ENCODE data around the gene ATP6V1A.

The ATP6V1A gene

DNA sequence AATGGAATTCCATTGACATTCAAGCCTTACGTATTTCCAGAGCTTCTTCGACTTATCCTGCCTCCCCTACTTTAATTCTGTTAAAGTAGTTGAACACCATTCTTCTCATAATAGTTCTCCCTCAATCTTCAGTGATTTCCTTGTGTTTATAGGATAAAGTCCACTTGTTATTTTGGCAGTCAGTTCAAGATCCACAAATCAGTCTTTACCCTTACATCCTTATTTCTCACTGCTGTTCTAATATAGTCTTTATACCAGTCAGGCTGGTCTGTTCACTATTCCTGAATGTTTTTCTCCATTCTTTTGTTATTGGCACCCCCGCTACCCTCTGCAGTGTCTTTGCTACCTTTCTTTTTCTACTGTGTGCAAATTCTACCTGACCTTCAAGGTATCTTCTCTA is 29.7 kb downstream of the ATP6V1A start:
- no peak overlapping the region for H3K27ac ChIP-seq (replicated peaks)
- no peaks in the 10 kb centered on the region for H3K27me3 ChIP-seq (ENCODE audit: insufficient read depth, poor library complexity, severe bottlenecking)
- H3K4me3 ChIP-seq (replicated peaks; ENCODE audit: insufficient read depth, low read length) = no peak overlapping the region
- no peak for DNase-seq (ENCODE audit: low read depth in 1 of 2, low spot score in 1 of 2)
- TF ChIP-seq, protein P1, sequence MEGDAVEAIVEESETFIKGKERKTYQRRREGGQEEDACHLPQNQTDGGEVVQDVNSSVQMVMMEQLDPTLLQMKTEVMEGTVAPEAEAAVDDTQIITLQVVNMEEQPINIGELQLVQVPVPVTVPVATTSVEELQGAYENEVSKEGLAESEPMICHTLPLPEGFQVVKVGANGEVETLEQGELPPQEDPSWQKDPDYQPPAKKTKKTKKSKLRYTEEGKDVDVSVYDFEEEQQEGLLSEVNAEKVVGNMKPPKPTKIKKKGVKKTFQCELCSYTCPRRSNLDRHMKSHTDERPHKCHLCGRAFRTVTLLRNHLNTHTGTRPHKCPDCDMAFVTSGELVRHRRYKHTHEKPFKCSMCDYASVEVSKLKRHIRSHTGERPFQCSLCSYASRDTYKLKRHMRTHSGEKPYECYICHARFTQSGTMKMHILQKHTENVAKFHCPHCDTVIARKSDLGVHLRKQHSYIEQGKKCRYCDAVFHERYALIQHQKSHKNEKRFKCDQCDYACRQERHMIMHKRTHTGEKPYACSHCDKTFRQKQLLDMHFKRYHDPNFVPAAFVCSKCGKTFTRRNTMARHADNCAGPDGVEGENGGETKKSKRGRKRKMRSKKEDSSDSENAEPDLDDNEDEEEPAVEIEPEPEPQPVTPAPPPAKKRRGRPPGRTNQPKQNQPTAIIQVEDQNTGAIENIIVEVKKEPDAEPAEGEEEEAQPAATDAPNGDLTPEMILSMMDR (IDR thresholded peaks at IDR 0.05; ENCODE audit: insufficient read depth, low read length) = no peak
- TF ChIP-seq REST (IDR thresholded peaks at IDR 0.05; ENCODE audit: insufficient replicate concordance, low read depth) = no peak
- TF ChIP-seq SPI1 (IDR thresholded peaks at IDR 0.05; ENCODE audit: borderline replicate concordance, low read depth) = no peak
- no peak for TF ChIP-seq POLR2AphosphoS5 (IDR thresholded peaks at IDR 0.05; ENCODE audit: low read depth)

DNA sequence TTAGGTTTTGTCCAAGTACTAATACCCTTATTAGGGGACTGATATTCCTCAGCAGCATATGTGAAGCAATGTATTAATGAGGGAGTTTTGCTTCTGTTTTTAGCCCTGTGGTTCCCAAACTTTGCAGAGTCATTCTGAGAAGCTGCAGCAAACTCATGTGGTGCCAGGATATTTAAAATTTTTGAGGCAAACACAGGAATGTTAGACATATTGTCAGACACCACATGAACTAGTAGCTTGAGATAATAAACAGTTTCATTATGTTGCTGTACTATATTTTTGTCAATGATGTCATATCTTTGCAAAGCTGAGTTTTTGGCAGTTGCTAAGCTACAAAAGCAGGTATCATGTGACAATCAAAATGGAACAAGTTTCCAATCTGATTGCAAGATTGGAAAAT is 36.6 kb downstream of the ATP6V1A start:
- TF ChIP-seq, protein P1 (IDR thresholded peaks at IDR 0.05; ENCODE audit: insufficient read depth, low read length) = no peak
- TF ChIP-seq SPI1 (IDR thresholded peaks at IDR 0.05; ENCODE audit: borderline replicate concordance, low read depth) (no peak), POLR2AphosphoS5 (IDR thresholded peaks at IDR 0.05; ENCODE audit: low read depth) (no peak), REST (IDR thresholded peaks at IDR 0.05; ENCODE audit: insufficient replicate concordance, low read depth) (no peak), GABPA (IDR thresholded peaks at IDR 0.05; ENCODE audit: low read depth) (no peak)
- peak in 1 of 2 experiments; percentile 13 for DNase-seq (ENCODE audit: low read depth in 1 of 2, low spot score in 1 of 2)
- no peak overlapping the region for H3K4me3 ChIP-seq (replicated peaks; ENCODE audit: insufficient read depth, low read length)

DNA sequence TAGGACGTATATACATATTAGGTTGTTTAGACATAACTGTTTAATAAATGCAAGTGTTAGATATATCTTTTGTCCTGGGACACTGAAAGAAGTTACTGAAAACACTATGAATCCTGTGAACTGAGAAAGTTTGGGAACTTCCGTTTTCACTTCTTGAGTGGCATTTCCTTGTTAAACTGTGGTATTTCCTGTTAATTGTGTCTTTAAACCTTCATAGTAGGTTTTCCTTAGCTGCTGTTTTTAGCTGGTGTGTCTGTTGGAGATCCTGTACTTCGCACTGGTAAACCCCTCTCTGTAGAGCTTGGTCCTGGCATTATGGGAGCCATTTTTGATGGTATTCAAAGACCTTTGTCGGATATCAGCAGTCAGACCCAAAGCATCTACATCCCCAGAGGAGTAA is 37.1 kb downstream of the ATP6V1A start:
- DNase-seq (ENCODE audit: low read depth in 1 of 2, low spot score in 1 of 2) = no peak
- TF ChIP-seq GABPA (IDR thresholded peaks at IDR 0.05; ENCODE audit: low read depth) (no peak), POLR2AphosphoS5 (IDR thresholded peaks at IDR 0.05; ENCODE audit: low read depth) (no peak)
- peak overlapping the region; percentile 35 for H3K27ac ChIP-seq (replicated peaks)

More for the DNA sequence above, 36.6 kb downstream of the ATP6V1A start:
- Histone ChIP-seq H3K27me3 (ENCODE audit: insufficient read depth, poor library complexity, severe bottlenecking) (no peaks in the 10 kb centered on the region), H3K27ac (replicated peaks) (peak overlapping the region; percentile 35)

GRCh38 chr3:113791381-113791780 is 44.5 kb downstream of the ATP6V1A start:
- no peak for DNase-seq (ENCODE audit: low read depth in 1 of 2, low spot score in 1 of 2)
- TF ChIP-seq REST (IDR thresholded peaks at IDR 0.05; ENCODE audit: insufficient replicate concordance, low read depth) = no peak
- TF ChIP-seq, protein P1 (IDR thresholded peaks at IDR 0.05; ENCODE audit: insufficient read depth, low read length) = no peak
- no peak for TF ChIP-seq SPI1 (IDR thresholded peaks at IDR 0.05; ENCODE audit: borderline replicate concordance, low read depth)
- no peak for TF ChIP-seq GABPA (IDR thresholded peaks at IDR 0.05; ENCODE audit: low read depth)
- no peak for TF ChIP-seq POLR2AphosphoS5 (IDR thresholded peaks at IDR 0.05; ENCODE audit: low read depth)
- Histone ChIP-seq H3K4me3 (replicated peaks; ENCODE audit: insufficient read depth, low read length) (no peak overlapping the region), H3K27me3 (ENCODE audit: insufficient read depth, poor library complexity, severe bottlenecking) (no peaks in the 10 kb centered on the region), H3K27ac (replicated peaks) (no peak overlapping the region)

More for the DNA sequence above, 37.1 kb downstream of the ATP6V1A start:
- H3K4me3 ChIP-seq (replicated peaks; ENCODE audit: insufficient read depth, low read length) = no peak overlapping the region
- no peaks in the 10 kb centered on the region for H3K27me3 ChIP-seq (ENCODE audit: insufficient read depth, poor library complexity, severe bottlenecking)

Data from HL-60 (cell line).